K562 (cell line): ENCODE data around the gene LCE7A. TPM values are rescaled to one million over a fixed set of nuclear protein-coding genes. Genes with fewer than 3 reads are reported as not detected.

Experiments
- ATAC-seq: fragments of 200-7000 bp; cut with Tn5 transposase; 3 replicates; pipeline ENCODE4 v1.9.1; 2020; ENCODE audit warnings: moderate library complexity
- BruUV-seq: library from RNA; stranded (reverse); fragments of 400-500 nt; replicated peaks from 2 replicates; lab custom pipeline; 2021; lab: Mats Ljungman, UMichigan
- CTCF ChIA-PET: fragments of 300-600 bp; formaldehyde crosslinking; extraction: SDS; loops from one replicate; lab custom pipeline; 2021; ENCODE audit warnings: low intra/inter-chr PET ratio; lab: Yijun Ruan, JAX
- POLR2A ChIA-PET: fragments of 300-600, 350-650 bp; sonication (Branson Sonifier 250); formaldehyde crosslinking; extraction: SDS; loops from one replicate; lab custom pipeline; 2021; ENCODE audit warnings: antibody characterized with exemption, inconsistent platforms; lab: Yijun Ruan, JAX
- DNase-seq, 4 experiments: peaks; one replicate each; pipeline versions ENCODE4 v3.0.0 to v3.0.0-alpha.2; 2011 to 2018; ENCODE audit warnings: low spot score in 3 of 4, mixed read lengths in 3 of 4; ENCODE audit errors: extremely low read depth in 1 of 4
- FAIRE-seq: peaks from 2 replicates; lab custom pipeline; 2011; peaks lifted over from hg19 to GRCh38; lab: Jason Lieb, UNC
- H2AFZ ChIP-seq: 2 replicates; pipeline ENCODE4 v1.6.0; 2011; ENCODE audit warnings: low read depth, low read length, control low read depth, inconsistent platforms
- H3K27ac ChIP-seq: fragments of 200-600 bp; 3 replicates; pipeline ENCODE4 v1.8.0; 2011; ENCODE audit warnings: low read depth, mild to moderate bottlenecking, control low read depth, inconsistent platforms, low read length, moderate library complexity, mixed read lengths; ENCODE audit errors: extremely low read depth
- H3K27me3 ChIP-seq, 2 experiments: fragments of 300-600 bp in 1 of 2; 2 replicates in 1 of 2; 3 replicates in 1 of 2; pipeline versions ENCODE4 v1.6.0 to v1.8.0; 2011; ENCODE audit warnings: inconsistent platforms in 2 of 2, low read length in 2 of 2, mild to moderate bottlenecking in 1 of 2, mixed read lengths in 1 of 2, moderate library complexity in 1 of 2; ENCODE audit not compliant: control insufficient read depth in 2 of 2, insufficient read depth in 2 of 2
- H3K36me3 ChIP-seq: fragments of 300-600 bp; 3 replicates; pipeline ENCODE4 v1.8.0; 2011; ENCODE audit warnings: mild to moderate bottlenecking, low read length, inconsistent platforms; ENCODE audit not compliant: control insufficient read depth, insufficient read depth
- H3K4me1 ChIP-seq, 2 experiments: fragments of 200-600 bp in 1 of 2; replicated peaks in 1 of 2; 2 replicates in 1 of 2; 3 replicates in 1 of 2; pipeline versions ENCODE4 v1.5.1 to v1.8.0; 2011; ENCODE audit warnings: inconsistent platforms in 2 of 2, low read length in 2 of 2, mild to moderate bottlenecking in 1 of 2, mixed read lengths in 1 of 2, moderate library complexity in 1 of 2; ENCODE audit not compliant: control insufficient read depth in 2 of 2, insufficient read depth in 2 of 2
- H3K4me2 ChIP-seq: 2 replicates; pipeline ENCODE4 v1.6.1; 2011; ENCODE audit warnings: low read length, control low read depth, inconsistent platforms, mixed read lengths; ENCODE audit not compliant: insufficient read depth
- H3K4me3 ChIP-seq: fragments of 200-600 bp; sonication (generic), shearing (Covaris generic); 2 replicates; pipeline ENCODE4 v1.5.1; 2016; ENCODE audit warnings: control low read depth, inconsistent platforms
- H3K79me2 ChIP-seq: fragments of 200-600 bp; 3 replicates; pipeline ENCODE4 v1.8.0; 2011; ENCODE audit warnings: low read length, inconsistent platforms; ENCODE audit not compliant: control insufficient read depth, insufficient read depth
- H3K9ac ChIP-seq, 2 experiments: 2 replicates each; pipeline versions ENCODE4 v1.6.0 to v1.6.1; 2011; ENCODE audit warnings: low read depth in 2 of 2, low read length in 2 of 2, control low read depth in 1 of 2, inconsistent platforms in 1 of 2, mild to moderate bottlenecking in 1 of 2, mixed read lengths in 1 of 2; ENCODE audit not compliant: insufficient read depth in 1 of 2
- H3K9me1 ChIP-seq: one replicate; pipeline ENCODE4 v1.6.0; 2011; ENCODE audit warnings: inconsistent platforms, mild to moderate bottlenecking, low read length, moderate library complexity; ENCODE audit not compliant: control insufficient read depth, insufficient read depth
- H3K9me3 ChIP-seq: replicated peaks from 2 replicates; pipeline ENCODE4 v1.5.1; 2011; ENCODE audit warnings: low read depth, low read length, inconsistent platforms; ENCODE audit not compliant: control insufficient read depth, insufficient read depth
- H4K20me1 ChIP-seq: replicated peaks from 2 replicates; pipeline ENCODE4 v1.6.1; 2011; ENCODE audit warnings: low read length, inconsistent platforms, mixed read lengths; ENCODE audit not compliant: control insufficient read depth, insufficient read depth
- CCNT2 ChIP-seq: IDR thresholded peaks from 2 replicates; pipeline ENCODE4 v1.6.1; 2011; ENCODE audit warnings: borderline replicate concordance, low read depth, mild to moderate bottlenecking, moderate library complexity, mixed read lengths, low read length; ENCODE audit not compliant: insufficient read length; ENCODE audit errors: extremely low read depth
- CREB1 ChIP-seq, 2 experiments: sonication (generic) in 1 of 2; formaldehyde crosslinking in 1 of 2; IDR thresholded peaks; 2 replicates each; pipeline versions ENCODE4 v1.6.1 to v1.8.0; 2012 to 2022; ENCODE audit warnings: inconsistent platforms in 1 of 2, mild to moderate bottlenecking in 1 of 2, missing genetic modification reagents in 1 of 2, moderate library complexity in 1 of 2
- HDAC2 ChIP-seq: fragments of 450-650 bp; IDR thresholded peaks from 2 replicates; pipeline ENCODE4 v1.6.1; 2016; ENCODE audit warnings: mild to moderate bottlenecking
- KLF16 ChIP-seq: IDR thresholded peaks from 2 replicates; pipeline ENCODE4 v1.6.1; 2016; ENCODE audit warnings: antibody characterized with exemption
- MAFG ChIP-seq: fragments of 450-650 bp; conservative IDR thresholded peaks from 2 replicates; pipeline ENCODE4 v1.6.1; 2016; ENCODE audit warnings: missing genetic modification characterization, missing compliant biosample characterization
- NFYB ChIP-seq: IDR thresholded peaks from 2 replicates; pipeline ENCODE4 v1.6.1; 2011; ENCODE audit warnings: mild to moderate bottlenecking, moderate library complexity; ENCODE audit not compliant: insufficient read length; ENCODE audit errors: extremely low read depth
- PHF21A ChIP-seq: fragments of 450-650 bp; IDR thresholded peaks from 2 replicates; pipeline ENCODE4 v1.6.1; 2017; ENCODE audit warnings: low read depth, borderline replicate concordance
- RAD21 ChIP-seq, 2 experiments: fragments of 250-450 bp in 1 of 2; fragments of 450-650 bp in 1 of 2; sonication (Bioruptor Pico) in 1 of 2; formaldehyde crosslinking in 1 of 2; IDR thresholded peaks in 1 of 2; conservative IDR thresholded peaks in 1 of 2; 2 replicates each; pipeline versions ENCODE4 v1.4.0 to v1.8.0; 2020 to 2022; ENCODE audit warnings: mild to moderate bottlenecking in 2 of 2, moderate library complexity in 1 of 2
- RBM25 ChIP-seq: fragments of 200-400 bp; formaldehyde crosslinking; IDR thresholded peaks from 2 replicates; pipeline ENCODE4 v1.6.1; 2018; ENCODE audit warnings: low read length, low read depth, moderate library complexity; ENCODE audit not compliant: severe bottlenecking
- ZFX ChIP-seq: sonication (generic); formaldehyde crosslinking; IDR thresholded peaks from 2 replicates; pipeline ENCODE4 v1.8.0; 2022; ENCODE audit warnings: mild to moderate bottlenecking, missing genetic modification reagents, moderate library complexity
- ZNF444 ChIP-seq: fragments of 250-450 bp; sonication (Bioruptor Pico); IDR thresholded peaks from 2 replicates; pipeline ENCODE4 v1.4.0; 2020; ENCODE audit warnings: mild to moderate bottlenecking, moderate library complexity
- WGBS: fragments of 100-300 bp; shearing (Covaris generic); methylation state at CpG from one replicate; pipeline ENCODE4 v1.1.6; 2016; ENCODE audit warnings: low coverage, mixed read lengths; ENCODE audit not compliant: insufficient coverage; ENCODE audit errors: missing lambda C conversion rate; 5-methylcytosine and 5-hydroxymethylcytosine counted together
- in situ Hi-C: fragments of 300-500 bp; cut with MboI; formaldehyde crosslinking; loops from 4 replicates; pipeline ENCODE4 v1.15.0; 2018; ENCODE audit warnings: inconsistent platforms, mixed read lengths
- intact Hi-C: fragments of 100-400 bp; cut with micrococcal nuclease; formaldehyde crosslinking; loops from 2 replicates; pipeline ENCODE4 v1.14.2; 2022
- polyA plus RNA-seq, 8 experiments: library from polyadenylated mRNA; depleted of rRNA in 4 of 8; stranded (reverse) in 5 of 8; unstranded in 3 of 8; fragments of >200 nt; fragmentation: Nextera tagmentation in 2 of 8; fragmentation: Illumina TruSeq in 1 of 8; extraction: Ambion mirVana in 2 of 8; extraction: Trizol in 1 of 8; gene quantifications; 2 replicates each; pipeline versions ENCODE4 v1.2.1 to v1.2.3, GENCODE V29; 2011 to 2014; ENCODE audit warnings: inconsistent platforms in 1 of 8, missing spikeins in 1 of 8
- total RNA-seq, 7 experiments: library from RNA; depleted of rRNA in 6 of 7; stranded (reverse); fragments of >200 nt in 6 of 7; fragmentation: Illumina TruSeq in 2 of 7; extraction: Trizol in 2 of 7; gene quantifications; 2 replicates each; pipeline versions ENCODE4 v1.2.1 to v1.2.3, GENCODE V29; 2011 to 2021; ENCODE audit warnings: low replicate concordance in 1 of 7
- TF ChIP-seq, protein P1 (sequence below): fragments of 450-650 bp; IDR thresholded peaks from 2 replicates; pipeline ENCODE4 v1.6.1; 2017; ENCODE audit warnings: mild to moderate bottlenecking, moderate library complexity
- TF ChIP-seq, protein P2 (sequence below): fragments of 450-650 bp; IDR thresholded peaks from 2 replicates; pipeline ENCODE4 v1.6.1; 2017; ENCODE audit warnings: antibody characterized with exemption, mild to moderate bottlenecking
- TF ChIP-seq, protein P3 (sequence below), 3 experiments: fragments of 200-800 bp in 1 of 3; sonication (Bioruptor generic) in 1 of 3; sonication (generic) in 1 of 3; formaldehyde crosslinking in 1 of 3; IDR thresholded peaks; 2 replicates each; pipeline versions ENCODE4 v1.6.1 to v1.8.0; 2016 to 2022; ENCODE audit warnings: mild to moderate bottlenecking in 2 of 3, missing compliant biosample characterization in 2 of 3, missing genetic modification characterization in 2 of 3, missing genetic modification reagents in 1 of 3

LCE7A gene
- total and polyA plus RNA-seq, 9 of the 15 experiments (the other 6 are each of a cell fraction or from before 2014, with no cell fraction given): not detected

DNA sequence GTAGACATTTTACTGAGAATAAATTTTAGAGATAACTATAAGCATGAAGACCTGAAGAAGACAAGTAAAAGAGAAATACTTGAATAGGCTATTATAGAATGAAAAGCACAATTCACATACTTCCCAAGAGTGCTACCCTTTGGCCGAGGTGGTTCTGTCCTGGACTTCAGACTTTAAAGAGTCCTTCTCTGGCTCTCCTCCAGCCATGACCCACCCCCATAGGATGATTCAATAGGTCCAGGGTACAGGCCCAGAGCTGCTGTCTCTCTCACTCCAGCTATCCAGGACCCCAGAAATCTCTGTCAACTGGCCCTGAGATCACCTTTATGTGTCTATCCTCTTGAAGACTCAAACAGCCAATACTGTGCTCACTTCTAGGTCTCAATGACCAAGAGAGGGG is 17.0 kb downstream of the LCE7A start:
- ChIA-PET POLR2A (no interaction called here), CTCF (interaction anchor here (1.1 kb wide), 1 partner anchor 223 kb away, joined by 3 read pairs; no protein-coding TSS in a partner anchor)
- no peaks in the 10 kb centered on the region for H3K9me3 ChIP-seq
- H3K9me1 ChIP-seq: no peaks in the 10 kb centered on the region
- WGBS: 0% methylated on average over 1 of the region's 1 CpG
- H3K4me1 ChIP-seq: no peaks in the 10 kb centered on the region
- no peak overlapping the region for H3K4me2 ChIP-seq
- BruUV-seq: no TSS peak
- H3K27ac ChIP-seq: no peak overlapping the region
- intact Hi-C loops: loop anchor here (5.0 to 10.0 kb wide), 2 partner anchors 40 to 348 kb away; no protein-coding TSS in a partner anchor
- H3K9ac ChIP-seq: no peak overlapping the region
- H2AFZ ChIP-seq: no peak overlapping the region
- no peak for TF ChIP-seq CREB1 (IDR thresholded peaks at IDR 0.05)
- TF ChIP-seq CREB1 (CRISPR knock-in tag; IDR thresholded peaks at IDR 0.05): no peak
- TF ChIP-seq MAFG (tag): no peak
- TF ChIP-seq, protein P1, sequence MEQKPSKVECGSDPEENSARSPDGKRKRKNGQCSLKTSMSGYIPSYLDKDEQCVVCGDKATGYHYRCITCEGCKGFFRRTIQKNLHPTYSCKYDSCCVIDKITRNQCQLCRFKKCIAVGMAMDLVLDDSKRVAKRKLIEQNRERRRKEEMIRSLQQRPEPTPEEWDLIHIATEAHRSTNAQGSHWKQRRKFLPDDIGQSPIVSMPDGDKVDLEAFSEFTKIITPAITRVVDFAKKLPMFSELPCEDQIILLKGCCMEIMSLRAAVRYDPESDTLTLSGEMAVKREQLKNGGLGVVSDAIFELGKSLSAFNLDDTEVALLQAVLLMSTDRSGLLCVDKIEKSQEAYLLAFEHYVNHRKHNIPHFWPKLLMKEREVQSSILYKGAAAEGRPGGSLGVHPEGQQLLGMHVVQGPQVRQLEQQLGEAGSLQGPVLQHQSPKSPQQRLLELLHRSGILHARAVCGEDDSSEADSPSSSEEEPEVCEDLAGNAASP: no peak
- TF ChIP-seq, protein P2, sequence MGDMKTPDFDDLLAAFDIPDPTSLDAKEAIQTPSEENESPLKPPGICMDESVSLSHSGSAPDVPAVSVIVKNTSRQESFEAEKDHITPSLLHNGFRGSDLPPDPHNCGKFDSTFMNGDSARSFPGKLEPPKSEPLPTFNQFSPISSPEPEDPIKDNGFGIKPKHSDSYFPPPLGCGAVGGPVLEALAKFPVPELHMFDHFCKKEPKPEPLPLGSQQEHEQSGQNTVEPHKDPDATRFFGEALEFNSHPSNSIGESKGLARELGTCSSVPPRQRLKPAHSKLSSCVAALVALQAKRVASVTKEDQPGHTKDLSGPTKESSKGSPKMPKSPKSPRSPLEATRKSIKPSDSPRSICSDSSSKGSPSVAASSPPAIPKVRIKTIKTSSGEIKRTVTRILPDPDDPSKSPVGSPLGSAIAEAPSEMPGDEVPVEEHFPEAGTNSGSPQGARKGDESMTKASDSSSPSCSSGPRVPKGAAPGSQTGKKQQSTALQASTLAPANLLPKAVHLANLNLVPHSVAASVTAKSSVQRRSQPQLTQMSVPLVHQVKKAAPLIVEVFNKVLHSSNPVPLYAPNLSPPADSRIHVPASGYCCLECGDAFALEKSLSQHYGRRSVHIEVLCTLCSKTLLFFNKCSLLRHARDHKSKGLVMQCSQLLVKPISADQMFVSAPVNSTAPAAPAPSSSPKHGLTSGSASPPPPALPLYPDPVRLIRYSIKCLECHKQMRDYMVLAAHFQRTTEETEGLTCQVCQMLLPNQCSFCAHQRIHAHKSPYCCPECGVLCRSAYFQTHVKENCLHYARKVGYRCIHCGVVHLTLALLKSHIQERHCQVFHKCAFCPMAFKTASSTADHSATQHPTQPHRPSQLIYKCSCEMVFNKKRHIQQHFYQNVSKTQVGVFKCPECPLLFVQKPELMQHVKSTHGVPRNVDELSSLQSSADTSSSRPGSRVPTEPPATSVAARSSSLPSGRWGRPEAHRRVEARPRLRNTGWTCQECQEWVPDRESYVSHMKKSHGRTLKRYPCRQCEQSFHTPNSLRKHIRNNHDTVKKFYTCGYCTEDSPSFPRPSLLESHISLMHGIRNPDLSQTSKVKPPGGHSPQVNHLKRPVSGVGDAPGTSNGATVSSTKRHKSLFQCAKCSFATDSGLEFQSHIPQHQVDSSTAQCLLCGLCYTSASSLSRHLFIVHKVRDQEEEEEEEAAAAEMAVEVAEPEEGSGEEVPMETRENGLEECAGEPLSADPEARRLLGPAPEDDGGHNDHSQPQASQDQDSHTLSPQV: no peak
- no peak for TF ChIP-seq RBM25
- no peak for TF ChIP-seq HDAC2
- TF ChIP-seq, protein P3, sequence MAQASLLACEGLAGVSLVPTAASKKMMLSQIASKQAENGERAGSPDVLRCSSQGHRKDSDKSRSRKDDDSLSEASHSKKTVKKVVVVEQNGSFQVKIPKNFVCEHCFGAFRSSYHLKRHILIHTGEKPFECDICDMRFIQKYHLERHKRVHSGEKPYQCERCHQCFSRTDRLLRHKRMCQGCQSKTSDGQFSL (CRISPR knock-in tag; IDR thresholded peaks at IDR 0.05): no peak
- TF ChIP-seq, protein P3 (tag; IDR thresholded peaks at IDR 0.05): no peak
- TF ChIP-seq CCNT2: no peak
- no peak for TF ChIP-seq PHF21A
- TF ChIP-seq ZFX (CRISPR knock-in tag): no peak
- TF ChIP-seq KLF16: no peak
- TF ChIP-seq ZNF444: no peak
- no peak for TF ChIP-seq RAD21 (CRISPR knock-in tag; conservative IDR thresholded peaks at IDR 0.05 in 1 of 2, IDR thresholded peaks at IDR 0.05 in 1 of 2)
- no peak for TF ChIP-seq NFYB
- H3K79me2 ChIP-seq: no peaks in the 10 kb centered on the region
- no peaks in the 10 kb centered on the region for H3K27me3 ChIP-seq
- H3K4me3 ChIP-seq: no peak overlapping the region
- ATAC-seq (no peak), DNase-seq (no peak), FAIRE-seq (no peak)
- H3K36me3 ChIP-seq: no peaks in the 10 kb centered on the region
- in situ Hi-C loops: loop anchor here (10.0 kb wide), 2 partner anchors 318 to 348 kb away; no protein-coding TSS in a partner anchor
- H4K20me1 ChIP-seq: no peaks in the 10 kb centered on the region
